ENCODE results near the gene RHOH. TPM values are rescaled to one million over a fixed set of nuclear protein-coding genes. Genes with fewer than 3 reads are reported as not detected.

Gene RHOH
- total RNA-seq, 2 experiments from 2014 or later, result 38.2 to 83.2 TPM

DNA sequence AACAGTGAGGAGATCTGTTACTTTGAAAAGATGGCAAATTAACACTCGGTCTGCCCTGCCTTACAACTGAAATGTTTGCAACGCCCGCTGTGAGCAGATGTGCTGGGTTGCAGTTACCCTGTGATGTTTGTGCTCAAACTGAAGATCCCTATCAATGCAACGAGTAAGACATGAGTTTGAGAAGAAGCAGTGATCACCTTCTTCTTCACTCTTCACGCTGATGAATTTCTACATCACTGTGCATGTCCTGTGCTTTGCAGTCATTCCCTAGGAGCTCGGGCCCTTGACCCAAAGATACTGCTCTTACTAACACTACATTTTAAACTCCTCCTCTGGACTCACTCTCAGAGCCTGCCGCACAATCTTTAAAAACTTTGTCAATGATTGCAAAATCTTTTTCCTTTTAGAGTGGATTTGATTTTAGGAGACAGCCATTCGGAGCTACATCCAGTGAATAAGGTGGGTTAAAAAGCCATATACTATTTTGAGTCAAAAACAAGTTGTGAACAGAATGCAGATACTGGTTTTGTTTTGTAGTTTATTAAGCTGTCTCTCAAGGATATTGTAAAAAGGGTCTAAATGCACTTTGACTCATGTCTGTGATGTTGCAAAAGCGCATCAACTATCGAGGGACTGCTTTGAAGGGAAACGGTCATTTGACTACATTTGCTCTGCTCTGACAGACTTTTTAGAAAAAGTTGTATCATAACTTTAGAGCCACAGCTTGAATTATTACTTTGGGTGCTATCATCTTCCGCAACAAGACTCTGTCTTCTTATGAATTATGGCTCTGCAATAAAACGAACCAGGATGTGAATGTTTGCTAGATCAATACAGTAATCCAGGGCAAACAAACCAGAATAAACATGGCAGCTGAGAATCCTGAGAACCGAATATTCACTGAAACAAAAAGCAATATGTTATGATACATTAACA is 5.7 kb upstream of the RHOH start:
- TSS peak; percentile 62 for BruUV-seq (replicated peaks)
- ChIA-PET CTCF (ENCODE audit: unreplicated experiment) (interaction anchor here (0.6 to 1.5 kb wide), 2 partner anchors 13 to 116 kb away, joined by 3 read pairs; no protein-coding TSS in a partner anchor), POLR2A (interaction anchor here (0.6 to 17.3 kb wide), 21 partner anchors 9 to 1603 kb away, joined by 3 to 212 read pairs (median 4); no protein-coding TSS in a partner anchor)
- peak; percentile 73 for DNase-seq (ENCODE audit: low spot score)
- intact Hi-C loops (cut with micrococcal nuclease; ENCODE audit: unreplicated experiment), result loop anchor here (5.0 to 10.0 kb wide), 3 partner anchors 324 to 1021 kb away; partner anchors contain the start of gene APBB2
- Histone ChIP-seq H3K79me2 (ENCODE audit: insufficient read depth, low read depth, low read length) (peaks cover 54% of the 10 kb centered on the region), H3K27ac (ENCODE audit: low read depth, low read length, poor library complexity, severe bottlenecking) (peak overlapping the region; percentile 93), H3K4me2 (ENCODE audit: low read length) (peak overlapping the region; percentile 84), H4K20me1 (ENCODE audit: insufficient read depth, low read length) (no peaks in the 10 kb centered on the region), H3K36me3 (ENCODE audit: insufficient read depth, low read length) (no peaks in the 10 kb centered on the region), H2AFZ (ENCODE audit: low read length) (peak overlapping the region; percentile 83; the same call in 1 of the 2 replicates), H3K4me3 (ENCODE audit: low read depth, low read length, poor library complexity, severe bottlenecking) (peak overlapping the region; percentile 79), H3K9me2 (ENCODE audit: insufficient read depth, low read length) (no peaks in the 10 kb centered on the region), H3K9me3 (ENCODE audit: low read length) (no peaks in the 10 kb centered on the region), H3K4me1 (ENCODE audit: insufficient read depth, low read length, poor library complexity, severe bottlenecking) (peaks cover 92% of the 10 kb centered on the region)
- TF ChIP-seq, protein P1, sequence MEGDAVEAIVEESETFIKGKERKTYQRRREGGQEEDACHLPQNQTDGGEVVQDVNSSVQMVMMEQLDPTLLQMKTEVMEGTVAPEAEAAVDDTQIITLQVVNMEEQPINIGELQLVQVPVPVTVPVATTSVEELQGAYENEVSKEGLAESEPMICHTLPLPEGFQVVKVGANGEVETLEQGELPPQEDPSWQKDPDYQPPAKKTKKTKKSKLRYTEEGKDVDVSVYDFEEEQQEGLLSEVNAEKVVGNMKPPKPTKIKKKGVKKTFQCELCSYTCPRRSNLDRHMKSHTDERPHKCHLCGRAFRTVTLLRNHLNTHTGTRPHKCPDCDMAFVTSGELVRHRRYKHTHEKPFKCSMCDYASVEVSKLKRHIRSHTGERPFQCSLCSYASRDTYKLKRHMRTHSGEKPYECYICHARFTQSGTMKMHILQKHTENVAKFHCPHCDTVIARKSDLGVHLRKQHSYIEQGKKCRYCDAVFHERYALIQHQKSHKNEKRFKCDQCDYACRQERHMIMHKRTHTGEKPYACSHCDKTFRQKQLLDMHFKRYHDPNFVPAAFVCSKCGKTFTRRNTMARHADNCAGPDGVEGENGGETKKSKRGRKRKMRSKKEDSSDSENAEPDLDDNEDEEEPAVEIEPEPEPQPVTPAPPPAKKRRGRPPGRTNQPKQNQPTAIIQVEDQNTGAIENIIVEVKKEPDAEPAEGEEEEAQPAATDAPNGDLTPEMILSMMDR (conservative IDR thresholded peaks at IDR 0.05; ENCODE audit: low read length), result 0 out of 2 replicates have a peak, but pooled peaks have one; percentile 3
- no peak for TF ChIP-seq EZH2phosphoT487 (IDR thresholded peaks at IDR 0.05; ENCODE audit: borderline replicate concordance, low read depth, low read length)

DNA sequence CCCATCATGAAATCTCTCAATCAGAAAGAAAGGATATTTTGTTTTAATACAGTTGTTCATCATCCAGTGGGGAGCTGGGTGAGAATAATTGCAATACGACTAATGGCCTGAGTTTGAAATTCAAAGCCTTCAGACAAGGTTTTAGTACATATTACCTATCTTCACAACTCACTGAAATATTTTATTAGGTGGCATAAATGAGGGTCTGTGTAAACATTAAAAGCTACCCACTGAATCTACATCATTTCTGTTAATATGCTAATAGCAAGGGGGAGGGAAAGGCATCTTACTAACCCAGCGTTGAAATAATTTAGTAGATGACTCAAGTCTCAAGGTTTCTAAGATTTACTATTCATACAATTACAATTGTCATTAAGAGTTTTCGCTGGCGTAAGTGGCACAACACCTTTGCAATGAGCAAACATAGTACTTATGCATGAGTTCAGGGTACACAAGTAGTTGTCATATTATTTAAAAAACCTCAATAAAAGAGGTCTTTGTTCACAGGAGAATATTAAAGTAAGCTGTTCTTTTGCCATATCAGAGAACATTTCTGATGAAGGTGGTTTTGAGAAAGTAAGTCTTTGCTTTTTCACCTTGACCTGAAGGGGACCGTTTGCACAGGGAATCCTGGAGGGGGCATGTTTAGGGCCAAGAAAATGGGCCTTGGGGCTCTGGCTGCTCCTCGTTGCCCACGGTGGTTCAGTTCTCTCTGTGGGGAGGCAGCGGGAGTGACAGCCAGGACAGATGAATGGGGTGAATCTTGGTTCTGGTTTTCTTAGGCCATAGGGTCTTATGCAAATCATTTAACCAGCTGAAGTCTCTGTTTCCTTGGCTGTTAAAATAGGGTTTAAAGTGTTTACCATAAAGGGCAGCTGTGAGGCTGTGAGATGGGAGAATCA is 4.5 kb upstream of the RHOH start:
- H3K36me3 ChIP-seq (ENCODE audit: insufficient read depth, low read length), result peaks cover 5% of the 10 kb centered on the region; the same call in 1 of the 2 replicates
- no peaks in the 10 kb centered on the region for H3K9me3 ChIP-seq (ENCODE audit: low read length)
- H3K79me2 ChIP-seq (ENCODE audit: insufficient read depth, low read depth, low read length), result peaks cover 65% of the 10 kb centered on the region
- no peak for TF ChIP-seq EZH2phosphoT487 (IDR thresholded peaks at IDR 0.05; ENCODE audit: borderline replicate concordance, low read depth, low read length)
- TF ChIP-seq, protein P1 (conservative IDR thresholded peaks at IDR 0.05; ENCODE audit: low read length), result no peak; the same call in 1 of the 2 replicates
- H3K4me3 ChIP-seq (ENCODE audit: low read depth, low read length, poor library complexity, severe bottlenecking), result peak overlapping the region; percentile 79
- POLR2A ChIA-PET, result interaction anchor here (0.5 to 17.3 kb wide), 15 partner anchors 8 to 1765 kb away, joined by 3 to 212 read pairs (median 4); no protein-coding TSS in a partner anchor
- BruUV-seq (replicated peaks), result TSS peak; percentile 89
- peaks cover 84% of the 10 kb centered on the region for H3K4me1 ChIP-seq (ENCODE audit: insufficient read depth, low read length, poor library complexity, severe bottlenecking)
- no peaks in the 10 kb centered on the region for H3K9me2 ChIP-seq (ENCODE audit: insufficient read depth, low read length)
- H4K20me1 ChIP-seq (ENCODE audit: insufficient read depth, low read length), result no peaks in the 10 kb centered on the region
- CTCF ChIA-PET (ENCODE audit: unreplicated experiment), result interaction anchor here (1.5 kb wide), 1 partner anchor 115 kb away, joined by 3 read pairs; no protein-coding TSS in a partner anchor
- peak overlapping the region; percentile 84 for H3K4me2 ChIP-seq (ENCODE audit: low read length)
- peak overlapping the region; percentile 83; the same call in 1 of the 2 replicates for H2AFZ ChIP-seq (ENCODE audit: low read length)
- intact Hi-C loops (cut with micrococcal nuclease; ENCODE audit: unreplicated experiment), result loop anchor here (5.0 to 10.0 kb wide), 3 partner anchors 322 to 1020 kb away; partner anchors contain the start of gene APBB2
- H3K27ac ChIP-seq (ENCODE audit: low read depth, low read length, poor library complexity, severe bottlenecking), result peak overlapping the region; percentile 93
- DNase-seq (ENCODE audit: low spot score), result peak; percentile 77

Data from OCI-LY7 (cell line).